GM19467 (cell line): ENCODE measurements around the gene SURF6.
"Not testable (repeated sequence)": the region's sequence is repeated elsewhere in the genome, so short reads cannot be mapped to it uniquely, and the experiment has no call there.

Source experiments
- ATAC-seq: cut with Tn5 transposase; IDR thresholded peaks from one replicate; pipeline ENCODE4 v1.9.1; 2021; ENCODE audit warnings: mild to moderate bottlenecking, moderate library complexity; ENCODE audit not compliant: unreplicated experiment

The SURF6 gene

DNA sequence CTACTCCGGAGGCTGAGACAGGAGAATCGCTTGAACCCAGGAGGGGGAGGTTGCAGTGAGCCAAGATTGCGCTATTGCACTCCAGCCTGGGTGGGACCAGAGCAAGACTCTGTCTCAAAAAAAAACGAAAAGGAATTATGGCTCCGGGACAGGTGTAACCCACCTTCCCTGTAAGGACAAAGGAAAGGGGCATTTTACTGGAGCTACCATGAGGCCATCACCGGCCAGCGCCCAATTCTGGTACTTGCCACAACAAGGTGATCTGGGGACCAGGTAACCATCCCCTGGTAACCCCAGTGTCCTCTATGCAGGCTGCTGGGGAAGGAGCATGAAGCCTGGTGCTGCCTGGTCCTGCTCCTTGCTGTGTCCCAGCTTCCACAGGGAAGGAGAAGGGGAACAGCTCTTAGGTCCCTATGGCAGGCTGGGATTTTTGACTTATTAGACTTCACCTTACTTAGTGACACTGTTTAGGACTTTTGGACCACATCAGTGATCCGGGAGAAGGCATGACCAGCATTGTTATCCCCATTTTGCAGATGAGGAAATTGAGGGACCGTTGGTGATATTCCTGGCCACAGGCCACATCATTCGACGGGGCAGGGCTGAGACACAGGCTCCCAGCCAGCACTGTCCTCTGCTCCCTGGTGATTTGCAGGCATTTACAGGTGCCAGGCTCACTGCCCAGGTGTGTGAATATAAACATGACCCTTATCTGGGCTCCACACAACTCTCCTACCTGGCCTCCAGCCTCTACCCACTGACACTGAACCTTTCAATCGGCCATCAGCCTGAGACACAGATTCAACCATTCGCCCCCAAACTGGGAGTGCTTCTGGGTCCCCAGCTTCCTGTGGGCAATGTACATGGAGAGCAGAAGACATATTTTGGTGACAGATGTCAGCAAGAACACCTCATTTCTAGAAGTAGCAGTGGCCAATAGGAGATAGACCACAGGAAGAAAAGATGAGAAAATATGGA lies 34.4 kb downstream of the SURF6 start:
- ATAC-seq, result no peak

DNA sequence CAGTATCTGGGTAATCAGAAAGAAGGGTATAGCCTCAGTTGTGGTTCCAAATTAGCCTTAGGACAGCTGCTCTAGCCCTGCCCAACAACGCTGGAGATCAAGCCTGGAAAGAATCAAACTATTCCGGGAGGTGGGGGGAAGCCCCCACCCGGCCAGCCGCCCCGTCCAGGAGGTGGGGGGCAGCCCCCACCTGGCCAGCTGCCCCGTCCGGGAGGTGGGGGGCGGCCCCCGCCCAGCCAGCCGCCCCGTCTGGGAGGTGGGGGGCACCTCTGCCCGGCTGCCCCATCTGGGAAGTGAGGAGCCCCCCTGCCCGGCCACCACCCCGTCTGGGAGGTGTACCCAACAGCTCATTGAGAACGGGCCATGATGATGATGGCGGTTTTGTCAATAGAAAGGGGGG lies 36.0 kb downstream of the SURF6 start:
- ATAC-seq, result not testable (repeated sequence)

DNA sequence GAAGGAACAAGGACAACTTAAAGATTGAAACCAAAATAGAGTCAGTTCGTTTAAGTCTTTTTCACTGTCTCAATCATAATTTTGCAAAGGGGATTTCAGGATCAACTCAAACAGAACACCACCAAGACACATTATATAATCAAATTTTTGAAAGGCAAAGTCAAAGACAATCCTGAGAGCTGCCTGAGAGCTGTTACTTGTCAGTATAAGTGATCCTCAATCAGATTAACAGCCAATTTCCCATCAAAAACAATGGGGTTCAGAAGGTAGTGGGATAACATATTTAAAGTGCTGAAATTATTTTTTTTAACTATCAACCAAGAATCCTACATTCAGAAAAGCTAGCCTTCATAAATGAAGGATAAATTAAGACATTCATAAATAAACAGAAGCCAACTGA lies 41.7 kb downstream of the SURF6 start:
- no peak for ATAC-seq

DNA sequence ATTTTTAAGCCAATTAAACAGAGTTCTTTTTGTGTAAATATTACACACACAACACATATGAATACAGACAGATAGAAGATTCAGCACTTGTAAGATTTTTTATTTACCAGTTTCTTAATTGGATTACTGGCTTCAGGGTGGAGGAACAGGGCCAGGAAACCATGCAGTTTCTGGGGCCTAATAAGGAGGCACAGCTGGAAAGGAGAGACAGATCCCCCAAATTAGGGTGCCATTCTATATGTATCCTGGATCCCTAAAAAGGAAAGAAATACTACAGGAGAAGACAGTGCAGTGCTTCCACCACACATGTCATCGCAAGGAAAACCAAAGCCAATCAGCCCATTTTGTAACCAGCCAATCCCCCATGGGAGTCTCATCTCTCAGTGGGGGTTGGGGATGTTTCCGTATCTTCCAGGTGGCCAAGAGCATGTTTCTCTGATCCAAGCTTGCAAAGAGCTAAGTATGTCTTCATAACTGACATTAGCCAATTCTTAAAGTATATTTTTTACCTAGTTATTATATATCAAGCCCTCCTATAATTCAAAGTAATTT lies 45.2 kb downstream of the SURF6 start:
- no peak for ATAC-seq

DNA sequence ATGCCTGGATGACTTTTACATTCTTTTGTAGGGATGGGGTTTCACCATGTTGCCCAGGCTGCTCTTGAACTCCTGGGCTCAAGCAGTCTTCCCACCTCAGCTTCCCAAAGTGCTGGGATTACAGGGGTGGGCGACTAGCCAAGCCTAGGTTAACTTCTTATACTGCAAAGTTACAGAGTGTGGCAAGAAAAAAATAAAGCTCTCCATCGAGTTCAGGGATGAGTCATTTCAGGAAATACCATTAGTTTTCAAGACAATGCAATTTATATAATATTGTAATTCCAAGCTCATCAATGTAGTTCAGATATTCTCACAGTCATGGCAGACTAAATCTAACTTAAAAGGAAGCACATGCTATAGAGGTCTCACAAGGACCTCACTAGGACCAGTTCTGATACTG lies 49.5 kb downstream of the SURF6 start:
- ATAC-seq, result no peak

GRCh38 chr9:133285252-133285775 lies 50.7 kb downstream of the SURF6 start:
- ATAC-seq, result no peak

DNA sequence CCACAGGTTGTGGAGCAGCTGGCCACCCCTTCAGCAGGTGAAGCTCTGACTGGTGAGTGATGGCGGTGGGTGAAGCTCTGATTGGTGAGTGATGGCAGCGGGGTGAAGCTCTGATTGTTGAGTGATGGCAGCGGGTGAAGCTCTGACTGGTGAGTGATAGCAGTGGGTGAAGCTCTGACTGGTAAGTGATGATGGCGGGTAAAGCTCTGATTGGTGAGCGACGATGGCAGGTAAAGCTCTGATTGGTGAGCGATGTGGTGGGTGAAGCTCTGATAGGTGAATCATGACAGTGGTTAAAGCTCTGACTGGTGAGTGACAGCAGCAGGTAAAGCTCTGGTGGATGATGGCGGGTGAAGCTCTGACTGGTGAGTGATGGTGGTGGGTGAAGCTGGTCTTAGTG lies 51.6 kb downstream of the SURF6 start:
- ATAC-seq, result no peak

- ATAC-seq, result not testable (repeated sequence)
Observed at GRCh38 chr9:133283255-133284032, 52.5 kb downstream of the SURF6 start.

- no peak for ATAC-seq
Observed at GRCh38 chr9:133282464-133283238, 53.3 kb downstream of the SURF6 start.

DNA sequence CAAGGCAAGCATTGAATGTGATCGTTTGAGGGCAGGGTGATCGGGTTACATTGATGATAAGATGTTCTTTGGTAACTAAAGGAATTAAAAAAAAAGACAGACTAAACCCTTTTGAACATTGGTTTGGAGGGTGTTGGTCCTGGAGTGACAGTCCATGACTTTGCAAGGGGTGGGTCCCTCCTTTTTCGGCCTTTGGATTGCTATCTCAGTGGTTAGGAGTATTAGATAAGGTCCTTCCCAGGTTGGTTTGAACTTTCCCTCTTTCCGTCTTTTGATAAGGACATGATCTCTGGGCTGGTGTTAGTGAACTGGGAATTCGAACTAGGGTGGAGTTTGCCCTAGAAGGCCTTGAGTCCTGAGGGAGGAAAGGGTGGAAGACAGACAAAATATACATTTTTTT lies 55.6 kb downstream of the SURF6 start:
- ATAC-seq, result no peak
